Measurements from ENCODE around the gene SLPI.

- TF ChIP-seq CTCF (IDR thresholded peaks at IDR 0.05 in 8 of 11, conservative IDR thresholded peaks at IDR 0.05 in 3 of 11) (no peak), POLR2A (IDR thresholded peaks at IDR 0.05) (no peak), POLR2AphosphoS5 (IDR thresholded peaks at IDR 0.05) (no peak)
Measured at GRCh38 chr20:45269754-45270270, 15.4 kb upstream of the SLPI start.

Measured in spleen (tissue), 7 donors.